ENCODE results near the gene STH. TPM values are rescaled to one million over a fixed set of nuclear protein-coding genes. Genes with fewer than 3 reads are reported as not detected.

STH gene
- total RNA-seq, 1 experiment from 2014 or later = not detected

- H3K4me1 Mint-ChIP-seq (ENCODE audit: low read depth, unreplicated experiment) = no peaks in the 10 kb centered on the region
- POLR2A ChIA-PET = no interaction called here
- H3K36me3 Mint-ChIP-seq (ENCODE audit: insufficient read depth, unreplicated experiment) = no peaks in the 10 kb centered on the region
- no peaks in the 10 kb centered on the region for H3K9me3 Mint-ChIP-seq (ENCODE audit: unreplicated experiment)
- Histone ChIP-seq H3K9me3 (no peaks in the 10 kb centered on the region), H3K4me1 (no peaks in the 10 kb centered on the region), H3K4me3 (ENCODE audit: low read depth, low read length) (no peak overlapping the region), H3K36me3 (ENCODE audit: control insufficient read depth, insufficient read depth, low read length) (no peaks in the 10 kb centered on the region), H3K27me3 (replicated peaks; ENCODE audit: control insufficient read depth, insufficient read depth, low read length) (no peaks in the 10 kb centered on the region)
- CTCF ChIA-PET = no interaction called here
- intact Hi-C loops (cut with micrococcal nuclease; ENCODE audit: unreplicated experiment) = no loop called here
- no peak for DNase-seq
- no peak for TF ChIP-seq CTCF (IDR thresholded peaks at IDR 0.05; ENCODE audit: insufficient read depth in 1 of 2, low read depth in 1 of 2, low read length in 1 of 2, severe bottlenecking in 1 of 2, unreplicated experiment in 1 of 2)
- H3K4me3 Mint-ChIP-seq (ENCODE audit: unreplicated experiment) = no peak overlapping the region
- BruUV-seq (replicated peaks) = no TSS peak
- peaks cover 16% of the 10 kb centered on the region for H3K27me3 Mint-ChIP-seq (ENCODE audit: insufficient read depth, unreplicated experiment)
- no peak overlapping the region for H3K27ac Mint-ChIP-seq (ENCODE audit: unreplicated experiment)
These were observed 45.5 kb upstream of the STH start for GRCh38 chr17:45953561-45953960.

GRCh38 chr17:45954914-45955313 is 44.1 kb upstream of the STH start:
- Mint-ChIP-seq H3K4me1 (ENCODE audit: low read depth, unreplicated experiment) (no peaks in the 10 kb centered on the region), H3K27ac (ENCODE audit: unreplicated experiment) (no peak overlapping the region), H3K4me3 (ENCODE audit: unreplicated experiment) (no peak overlapping the region), H3K27me3 (ENCODE audit: insufficient read depth, unreplicated experiment) (peaks cover 12% of the 10 kb centered on the region), H3K36me3 (ENCODE audit: insufficient read depth, unreplicated experiment) (no peaks in the 10 kb centered on the region), H3K9me3 (ENCODE audit: unreplicated experiment) (no peaks in the 10 kb centered on the region)
- no peak for DNase-seq
- Histone ChIP-seq H3K27me3 (replicated peaks; ENCODE audit: control insufficient read depth, insufficient read depth, low read length) (no peaks in the 10 kb centered on the region), H3K9me3 (no peaks in the 10 kb centered on the region), H3K4me3 (ENCODE audit: low read depth, low read length) (no peak overlapping the region), H3K4me1 (no peaks in the 10 kb centered on the region), H3K36me3 (ENCODE audit: control insufficient read depth, insufficient read depth, low read length) (no peaks in the 10 kb centered on the region)
- BruUV-seq (replicated peaks) = no TSS peak
- intact Hi-C loops (cut with micrococcal nuclease; ENCODE audit: unreplicated experiment) = no loop called here
- no peak for TF ChIP-seq CTCF (IDR thresholded peaks at IDR 0.05; ENCODE audit: insufficient read depth in 1 of 2, low read depth in 1 of 2, low read length in 1 of 2, severe bottlenecking in 1 of 2, unreplicated experiment in 1 of 2)
- ChIA-PET POLR2A (no interaction called here), CTCF (no interaction called here)

DNA sequence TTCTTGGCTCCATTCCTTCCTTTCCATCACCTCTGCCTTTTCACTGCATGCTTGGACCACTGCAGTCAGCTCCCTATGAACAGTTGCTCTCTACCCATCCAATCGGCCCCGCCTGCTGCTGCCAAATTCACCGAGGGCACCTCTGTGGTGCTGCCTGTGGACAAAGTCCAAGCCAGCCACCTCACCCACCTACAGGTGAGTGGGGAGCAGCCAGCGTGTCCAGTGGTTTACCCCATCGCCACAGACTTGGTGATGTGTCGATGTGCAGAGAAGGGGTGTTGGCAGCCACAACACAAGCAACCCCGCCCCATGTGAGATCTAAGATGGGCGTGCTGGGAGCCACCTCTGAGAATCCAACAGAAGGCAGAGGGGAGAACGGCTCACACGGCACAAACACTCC is 43.7 kb upstream of the STH start:
- Mint-ChIP-seq H3K9me3 (ENCODE audit: unreplicated experiment) (no peaks in the 10 kb centered on the region), H3K4me3 (ENCODE audit: unreplicated experiment) (no peak overlapping the region), H3K27me3 (ENCODE audit: insufficient read depth, unreplicated experiment) (peaks cover 12% of the 10 kb centered on the region), H3K4me1 (ENCODE audit: low read depth, unreplicated experiment) (no peaks in the 10 kb centered on the region), H3K27ac (ENCODE audit: unreplicated experiment) (no peak overlapping the region), H3K36me3 (ENCODE audit: insufficient read depth, unreplicated experiment) (no peaks in the 10 kb centered on the region)
- Histone ChIP-seq H3K9me3 (no peaks in the 10 kb centered on the region), H3K4me1 (no peaks in the 10 kb centered on the region), H3K4me3 (ENCODE audit: low read depth, low read length) (no peak overlapping the region), H3K27me3 (replicated peaks; ENCODE audit: control insufficient read depth, insufficient read depth, low read length) (no peaks in the 10 kb centered on the region), H3K36me3 (ENCODE audit: control insufficient read depth, insufficient read depth, low read length) (no peaks in the 10 kb centered on the region)
- no peak for TF ChIP-seq CTCF (IDR thresholded peaks at IDR 0.05; ENCODE audit: insufficient read depth in 1 of 2, low read depth in 1 of 2, low read length in 1 of 2, severe bottlenecking in 1 of 2, unreplicated experiment in 1 of 2)
- ChIA-PET POLR2A (no interaction called here), CTCF (no interaction called here)
- no peak for DNase-seq
- intact Hi-C loops (cut with micrococcal nuclease; ENCODE audit: unreplicated experiment) = no loop called here
- no TSS peak for BruUV-seq (replicated peaks)

All from Caco-2 (cell line).